IPS-15b (cell line): ENCODE measurements around the gene NAA25.
"Not testable (repeated sequence)": the region's sequence is repeated elsewhere in the genome, so short reads cannot be mapped to it uniquely, and the experiment has no call there.

ENCODE experiments used
- H3K27me3 ChIP-seq: one replicate; pipeline ENCODE4 v1.6.1; 2013; ENCODE audit warnings: low read length; ENCODE audit not compliant: control insufficient read depth, insufficient read depth
- H3K36me3 ChIP-seq: one replicate; pipeline ENCODE4 v1.6.1; 2013; ENCODE audit warnings: low read length; ENCODE audit not compliant: control insufficient read depth, insufficient read depth
- H3K4me1 ChIP-seq: one replicate; pipeline ENCODE4 v1.6.1; 2013; ENCODE audit warnings: mild to moderate bottlenecking, low read length; ENCODE audit not compliant: control insufficient read depth, insufficient read depth
- H3K4me3 ChIP-seq: one replicate; pipeline ENCODE4 v1.5.1; 2013; ENCODE audit warnings: low read depth, low read length
- H3K9ac ChIP-seq: one replicate; pipeline ENCODE4 v1.6.1; 2013; ENCODE audit warnings: low read depth, mild to moderate bottlenecking, low read length
- H3K9me3 ChIP-seq: one replicate; pipeline ENCODE4 v1.6.1; 2013; ENCODE audit warnings: mild to moderate bottlenecking, low read length; ENCODE audit not compliant: control insufficient read depth, insufficient read depth

Gene NAA25

GRCh38 chr12:111998015-111998414, 110.6 kb downstream of the NAA25 start:
- Histone ChIP-seq H3K9me3 (no peaks in the 10 kb centered on the region), H3K9ac (no peak overlapping the region), H3K36me3 (no peaks in the 10 kb centered on the region), H3K4me1 (no peaks in the 10 kb centered on the region), H3K27me3 (no peaks in the 10 kb centered on the region), H3K4me3 (no peak overlapping the region)

- Histone ChIP-seq H3K36me3 (no peaks in the 10 kb centered on the region), H3K27me3 (no peaks in the 10 kb centered on the region), H3K9me3 (no peaks in the 10 kb centered on the region), H3K9ac (no peak overlapping the region), H3K4me3 (no peak overlapping the region), H3K4me1 (no peaks in the 10 kb centered on the region)
Observed at GRCh38 chr12:111997300-111997699, 111.3 kb downstream of the NAA25 start.

GRCh38 chr12:111995782-111996480, 112.7 kb downstream of the NAA25 start:
- no peak overlapping the region for H3K9ac ChIP-seq
- H3K9me3 ChIP-seq: no peaks in the 10 kb centered on the region
- H3K27me3 ChIP-seq: no peaks in the 10 kb centered on the region
- no peaks in the 10 kb centered on the region for H3K4me1 ChIP-seq
- H3K4me3 ChIP-seq: no peak overlapping the region
- no peaks in the 10 kb centered on the region for H3K36me3 ChIP-seq

- H3K9ac ChIP-seq, H3K4me1 ChIP-seq, H3K9me3 ChIP-seq, H3K36me3 ChIP-seq, H3K27me3 ChIP-seq, H3K4me3 ChIP-seq: not testable (repeated sequence)
Observed at GRCh38 chr12:111994211-111995111, 114.1 kb downstream of the NAA25 start.

GRCh38 chr12:111993292-111994150, 115.1 kb downstream of the NAA25 start:
- Histone ChIP-seq H3K4me1 (no peaks in the 10 kb centered on the region), H3K9ac (no peak overlapping the region), H3K4me3 (no peak overlapping the region), H3K36me3 (no peaks in the 10 kb centered on the region), H3K9me3 (no peaks in the 10 kb centered on the region), H3K27me3 (no peaks in the 10 kb centered on the region)

- H3K27me3 ChIP-seq: no peaks in the 10 kb centered on the region
- no peak overlapping the region for H3K4me3 ChIP-seq
- no peak overlapping the region for H3K9ac ChIP-seq
- H3K4me1 ChIP-seq: no peaks in the 10 kb centered on the region
- no peaks in the 10 kb centered on the region for H3K9me3 ChIP-seq
- no peaks in the 10 kb centered on the region for H3K36me3 ChIP-seq
Observed at GRCh38 chr12:111992464-111992863, 116.1 kb downstream of the NAA25 start.

- H3K9me3 ChIP-seq: no peaks in the 10 kb centered on the region
- H3K4me1 ChIP-seq: no peaks in the 10 kb centered on the region
- no peak overlapping the region for H3K9ac ChIP-seq
- no peak overlapping the region for H3K4me3 ChIP-seq
- H3K36me3 ChIP-seq: no peaks in the 10 kb centered on the region
- no peaks in the 10 kb centered on the region for H3K27me3 ChIP-seq
Observed at GRCh38 chr12:111991946-111992345, 116.6 kb downstream of the NAA25 start.

GRCh38 chr12:111991535-111991934, 117.0 kb downstream of the NAA25 start:
- no peak overlapping the region for H3K4me3 ChIP-seq
- H3K9me3 ChIP-seq: no peaks in the 10 kb centered on the region
- no peak overlapping the region for H3K9ac ChIP-seq
- H3K36me3 ChIP-seq: no peaks in the 10 kb centered on the region
- H3K27me3 ChIP-seq: no peaks in the 10 kb centered on the region
- no peaks in the 10 kb centered on the region for H3K4me1 ChIP-seq

- no peaks in the 10 kb centered on the region for H3K27me3 ChIP-seq
- H3K36me3 ChIP-seq: no peaks in the 10 kb centered on the region
- no peak overlapping the region for H3K4me3 ChIP-seq
- no peaks in the 10 kb centered on the region for H3K9me3 ChIP-seq
- no peak overlapping the region for H3K9ac ChIP-seq
- H3K4me1 ChIP-seq: no peaks in the 10 kb centered on the region
Observed at GRCh38 chr12:111984820-111985219, 123.8 kb downstream of the NAA25 start.

- Histone ChIP-seq H3K27me3 (no peaks in the 10 kb centered on the region), H3K4me3 (no peak overlapping the region), H3K36me3 (no peaks in the 10 kb centered on the region), H3K9ac (no peak overlapping the region), H3K9me3 (no peaks in the 10 kb centered on the region), H3K4me1 (no peaks in the 10 kb centered on the region)
Observed at GRCh38 chr12:111981987-111982386, 126.6 kb downstream of the NAA25 start.

- Histone ChIP-seq H3K4me3 (no peak overlapping the region), H3K27me3 (no peaks in the 10 kb centered on the region), H3K9ac (no peak overlapping the region), H3K4me1 (no peaks in the 10 kb centered on the region), H3K36me3 (no peaks in the 10 kb centered on the region), H3K9me3 (no peaks in the 10 kb centered on the region)
Observed at GRCh38 chr12:111980598-111980997, 128.0 kb downstream of the NAA25 start.
